Measurements from ENCODE around the gene SPTBN5.

DNA sequence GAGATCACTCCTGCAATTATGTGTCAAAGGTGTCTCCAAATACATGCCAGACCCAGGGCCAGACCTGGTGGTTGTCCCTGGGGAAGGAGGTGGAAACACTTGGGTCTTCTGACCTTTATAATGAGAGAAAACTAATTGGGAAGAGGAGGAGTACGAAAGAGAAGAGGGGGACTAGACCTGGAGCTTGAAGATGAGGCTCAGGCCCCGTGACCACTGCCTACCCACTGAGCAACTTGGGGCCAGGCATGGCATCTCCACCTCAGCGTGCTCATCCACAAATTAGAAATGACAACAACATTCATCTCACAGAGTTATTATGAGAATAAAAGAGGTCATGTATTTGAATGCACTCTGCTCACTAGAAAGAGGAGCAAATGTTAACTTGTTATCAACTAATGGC is 19.4 kb upstream of the SPTBN5 start:
- TF ChIP-seq POLR2AphosphoS5 (IDR thresholded peaks at IDR 0.05; ENCODE audit: low read depth, low read length) (no peak), TAF1 (IDR thresholded peaks at IDR 0.05; ENCODE audit: borderline replicate concordance, insufficient read depth, low read length) (no peak), SIN3A (IDR thresholded peaks at IDR 0.05; ENCODE audit: borderline replicate concordance, insufficient read depth, low read length) (no peak), FOXP2 (optimal IDR thresholded peaks at IDR 0.05; ENCODE audit: borderline replicate concordance, extremely low read depth, extremely low read length, insufficient read depth) (no peak)
- TF ChIP-seq, protein P1, sequence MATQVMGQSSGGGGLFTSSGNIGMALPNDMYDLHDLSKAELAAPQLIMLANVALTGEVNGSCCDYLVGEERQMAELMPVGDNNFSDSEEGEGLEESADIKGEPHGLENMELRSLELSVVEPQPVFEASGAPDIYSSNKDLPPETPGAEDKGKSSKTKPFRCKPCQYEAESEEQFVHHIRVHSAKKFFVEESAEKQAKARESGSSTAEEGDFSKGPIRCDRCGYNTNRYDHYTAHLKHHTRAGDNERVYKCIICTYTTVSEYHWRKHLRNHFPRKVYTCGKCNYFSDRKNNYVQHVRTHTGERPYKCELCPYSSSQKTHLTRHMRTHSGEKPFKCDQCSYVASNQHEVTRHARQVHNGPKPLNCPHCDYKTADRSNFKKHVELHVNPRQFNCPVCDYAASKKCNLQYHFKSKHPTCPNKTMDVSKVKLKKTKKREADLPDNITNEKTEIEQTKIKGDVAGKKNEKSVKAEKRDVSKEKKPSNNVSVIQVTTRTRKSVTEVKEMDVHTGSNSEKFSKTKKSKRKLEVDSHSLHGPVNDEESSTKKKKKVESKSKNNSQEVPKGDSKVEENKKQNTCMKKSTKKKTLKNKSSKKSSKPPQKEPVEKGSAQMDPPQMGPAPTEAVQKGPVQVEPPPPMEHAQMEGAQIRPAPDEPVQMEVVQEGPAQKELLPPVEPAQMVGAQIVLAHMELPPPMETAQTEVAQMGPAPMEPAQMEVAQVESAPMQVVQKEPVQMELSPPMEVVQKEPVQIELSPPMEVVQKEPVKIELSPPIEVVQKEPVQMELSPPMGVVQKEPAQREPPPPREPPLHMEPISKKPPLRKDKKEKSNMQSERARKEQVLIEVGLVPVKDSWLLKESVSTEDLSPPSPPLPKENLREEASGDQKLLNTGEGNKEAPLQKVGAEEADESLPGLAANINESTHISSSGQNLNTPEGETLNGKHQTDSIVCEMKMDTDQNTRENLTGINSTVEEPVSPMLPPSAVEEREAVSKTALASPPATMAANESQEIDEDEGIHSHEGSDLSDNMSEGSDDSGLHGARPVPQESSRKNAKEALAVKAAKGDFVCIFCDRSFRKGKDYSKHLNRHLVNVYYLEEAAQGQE (IDR thresholded peaks at IDR 0.05; ENCODE audit: insufficient read depth in 1 of 2, low read depth in 2 of 2, low read length in 2 of 2), result no peak
